NCI-H2107 treated with DMSO at 0.1 percent for 48 hours (cell line): Measurements from ENCODE around the gene PDZD2.
"Not testable (repeated sequence)": the region's sequence is repeated elsewhere in the genome, so short reads cannot be mapped to it uniquely, and the experiment has no call there.

Experiments
- DNase-seq: peaks from one replicate; lab custom pipeline; 2025; ENCODE audit not compliant: unreplicated experiment; lab: John Stamatoyannopoulos, UW

The PDZD2 gene

DNA sequence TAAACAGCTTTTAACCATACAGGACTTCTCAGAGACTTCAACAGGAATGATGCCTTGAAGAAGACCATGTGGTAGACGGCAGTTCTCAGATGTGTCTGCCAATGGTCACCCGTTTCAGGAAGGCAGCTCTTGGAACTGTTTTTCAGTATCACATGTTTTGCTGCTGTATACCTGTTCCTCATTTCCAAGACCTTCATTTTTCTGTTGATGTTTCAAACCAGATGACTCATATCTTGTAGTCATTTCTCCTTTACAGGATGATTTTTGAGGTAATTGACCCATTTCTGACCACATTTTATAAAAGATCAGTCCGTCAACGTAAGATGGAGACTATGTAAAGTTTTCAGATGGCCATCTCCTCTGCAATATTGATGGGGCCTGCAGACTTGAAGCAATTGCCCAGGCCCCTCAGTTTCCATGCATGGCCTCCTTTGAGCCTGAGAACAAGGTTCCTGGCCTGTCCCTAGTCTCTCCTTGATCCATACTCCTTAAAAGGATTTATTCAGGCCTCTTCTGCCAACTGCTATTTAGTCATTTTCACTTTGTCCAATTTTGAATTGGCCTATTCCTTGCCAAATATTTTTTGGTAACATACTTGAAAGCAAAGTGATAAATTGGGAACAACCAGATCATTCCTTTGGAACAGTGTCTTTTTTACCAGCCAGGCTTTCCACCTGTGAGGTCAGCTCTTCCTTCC is 128.6 kb downstream of the PDZD2 start:
- DNase-seq, result no peak

DNA sequence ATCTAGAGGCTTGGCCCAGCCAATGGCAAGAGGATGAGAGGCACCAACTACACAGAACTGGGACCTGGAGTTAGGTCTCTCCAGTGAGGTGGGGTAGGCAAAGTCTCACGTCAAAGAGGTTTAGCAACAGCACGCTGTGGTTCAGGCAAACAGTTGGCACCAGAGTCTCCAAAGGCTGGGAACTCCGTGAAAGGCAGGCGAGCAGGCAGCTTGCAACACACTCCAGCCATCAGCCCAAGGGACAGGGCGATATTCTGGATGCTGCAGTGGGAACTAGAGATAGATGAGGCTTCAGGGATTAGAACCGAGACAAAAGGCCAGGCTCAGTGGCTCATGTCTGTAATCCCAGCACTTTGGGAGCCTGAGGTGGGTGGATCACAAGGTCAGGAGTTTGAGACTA is 129.1 kb downstream of the PDZD2 start:
- no peak for DNase-seq

DNA sequence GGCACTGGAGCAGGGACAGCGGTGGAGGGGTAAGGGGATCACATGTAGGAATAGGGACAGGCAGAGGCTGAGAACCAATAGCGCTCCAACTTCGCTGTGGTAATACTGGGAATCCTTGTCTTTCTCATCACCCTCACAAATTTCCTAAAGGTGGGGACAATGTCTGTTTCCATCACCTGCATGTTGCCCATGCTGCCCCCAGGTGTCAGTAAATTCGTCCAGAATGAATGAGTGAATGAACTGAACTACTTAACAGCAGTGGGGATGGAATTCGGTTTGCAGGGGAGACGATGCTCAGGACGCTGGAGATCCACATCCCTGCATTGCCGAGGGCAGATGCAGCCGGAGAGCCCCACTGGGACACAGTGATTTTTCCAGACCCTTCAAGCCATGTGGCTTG is 129.9 kb downstream of the PDZD2 start:
- no peak for DNase-seq

DNA sequence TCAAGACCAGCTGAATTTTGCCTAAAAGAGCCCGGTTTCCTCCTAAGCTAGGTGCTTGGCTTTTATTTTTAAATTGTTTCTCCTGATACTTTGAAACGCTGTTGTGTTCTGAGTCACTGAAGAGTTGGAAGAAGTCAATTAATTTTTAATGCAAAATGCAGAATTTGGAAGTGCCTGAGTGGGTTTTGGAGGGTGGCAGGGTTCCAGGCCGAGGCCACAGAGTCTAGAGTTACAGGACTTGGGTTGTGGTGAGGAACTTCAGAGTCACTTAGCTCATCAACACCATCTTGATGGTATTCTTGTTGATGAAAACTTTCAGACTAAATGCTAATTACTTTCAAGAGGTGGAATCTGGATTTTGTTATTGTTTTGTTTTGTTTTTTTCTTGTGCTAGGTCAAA is 130.6 kb downstream of the PDZD2 start:
- no peak for DNase-seq

DNA sequence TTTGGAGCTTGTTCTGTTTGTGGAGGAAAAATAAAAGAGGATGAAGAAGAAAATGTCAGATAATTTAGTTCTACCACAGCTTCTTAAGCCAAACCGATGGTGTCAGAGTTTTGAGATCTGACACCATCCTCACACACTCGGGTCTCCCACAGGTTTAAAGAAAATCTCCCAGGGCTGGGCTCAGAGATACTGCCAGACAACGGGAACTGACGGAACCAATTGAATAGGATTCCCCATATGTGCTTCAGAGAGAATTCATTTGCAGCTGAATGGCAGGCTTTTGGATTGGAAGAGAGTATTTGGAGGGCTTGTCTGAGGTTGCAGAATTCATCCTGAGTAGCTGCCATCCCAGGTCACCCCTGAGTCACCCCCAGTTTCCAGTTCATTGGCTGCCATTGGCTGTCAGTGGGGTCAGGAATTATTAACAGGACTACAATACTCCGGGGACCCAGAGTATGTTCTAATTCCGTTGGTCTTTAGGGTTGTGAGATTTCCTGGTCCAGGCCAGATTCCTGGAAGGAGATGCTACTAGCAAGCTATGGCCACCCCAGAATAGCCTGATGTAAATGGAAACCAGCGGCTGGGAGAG is 131.3 kb downstream of the PDZD2 start:
- no peak for DNase-seq

DNA sequence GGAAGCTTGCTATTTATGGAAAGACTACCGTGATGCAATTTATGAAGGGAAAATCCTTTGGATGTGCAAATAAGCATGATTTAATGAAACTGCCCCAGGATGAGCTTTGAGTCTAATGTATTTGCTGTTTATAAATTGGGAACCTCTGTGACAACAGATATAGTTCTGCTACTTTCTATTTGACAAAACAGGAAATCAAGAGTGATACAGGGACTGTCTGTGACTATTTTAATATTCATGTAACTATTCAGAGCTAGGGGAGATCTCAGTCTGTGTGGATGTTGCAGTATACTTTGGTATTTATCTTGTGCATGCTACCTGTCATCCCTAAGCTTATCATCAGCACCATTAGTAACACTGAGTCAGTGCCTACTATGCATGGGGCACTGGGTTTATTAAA is 132.1 kb downstream of the PDZD2 start:
- no peak for DNase-seq

DNA sequence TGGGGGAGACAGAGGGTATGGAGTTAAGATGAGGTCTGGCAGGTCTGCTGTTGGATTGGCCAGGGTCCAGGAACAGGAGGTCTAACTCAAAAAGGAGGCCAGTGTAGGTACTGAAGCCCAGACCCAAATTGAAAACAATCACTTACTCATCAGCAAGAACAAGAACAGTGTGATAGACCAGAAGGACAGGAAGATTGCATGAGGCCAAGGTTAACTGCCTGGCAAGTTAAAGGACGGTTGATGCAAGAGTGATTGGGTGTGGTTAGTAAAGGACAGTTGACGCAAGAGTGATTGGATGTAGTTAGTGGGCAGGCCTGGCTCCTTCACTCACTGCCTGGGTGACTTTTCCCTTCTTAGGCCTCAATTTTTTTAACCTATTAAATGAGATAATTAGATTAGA is 132.6 kb downstream of the PDZD2 start:
- DNase-seq, result no peak

DNA sequence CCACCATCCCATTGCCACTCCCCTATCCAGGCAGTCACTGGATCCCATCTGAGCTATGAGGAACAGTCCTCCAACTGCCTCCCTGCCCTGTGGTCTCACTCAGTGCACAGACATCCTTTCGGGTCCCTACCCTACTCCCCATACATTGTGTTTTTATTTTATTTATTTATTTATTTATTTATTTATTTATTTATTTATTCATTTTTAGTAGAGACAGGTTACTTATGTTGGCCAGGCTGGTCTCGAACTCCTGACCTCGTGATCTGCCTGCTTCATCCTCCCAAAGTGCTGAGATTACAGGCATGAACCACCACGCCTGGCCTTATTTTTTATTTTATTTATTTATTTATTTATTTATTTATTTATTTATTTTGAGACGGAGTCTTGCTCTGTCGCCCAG is 137.4 kb downstream of the PDZD2 start:
- not testable (repeated sequence) for DNase-seq

DNA sequence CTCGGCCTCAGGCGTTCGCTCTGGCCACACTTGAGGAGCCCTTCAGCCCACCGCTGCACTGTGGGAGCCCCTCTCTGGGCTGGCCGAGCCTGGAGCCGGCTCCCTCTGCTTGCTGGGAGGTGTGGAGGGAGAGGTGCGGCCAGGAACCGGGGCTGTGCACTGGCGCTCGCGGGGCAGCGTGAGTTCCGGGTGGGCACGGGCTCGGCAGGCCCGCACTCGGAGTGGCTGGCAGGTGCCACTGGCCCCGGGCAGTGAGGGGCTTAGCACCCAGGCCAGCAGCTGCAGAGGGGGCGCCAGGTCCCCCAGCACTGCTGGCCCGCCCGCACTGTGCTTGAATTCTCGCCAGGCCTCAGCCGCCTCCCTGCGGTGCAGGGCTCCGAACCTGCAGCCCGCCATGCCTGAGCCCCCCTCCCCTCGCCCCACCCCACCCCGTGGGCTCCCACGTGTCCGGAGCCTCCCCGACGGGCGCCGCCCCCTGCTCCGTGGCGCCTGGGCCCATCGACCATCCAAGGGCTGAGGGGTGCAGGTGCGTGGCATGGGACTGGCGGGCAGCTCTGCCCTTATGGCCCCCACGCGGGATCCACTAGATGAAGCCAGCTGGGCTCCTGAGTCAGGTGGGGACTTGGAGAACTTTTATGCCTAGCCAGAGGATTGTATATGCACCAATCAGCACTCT is 138.2 kb downstream of the PDZD2 start:
- DNase-seq, result no peak

DNA sequence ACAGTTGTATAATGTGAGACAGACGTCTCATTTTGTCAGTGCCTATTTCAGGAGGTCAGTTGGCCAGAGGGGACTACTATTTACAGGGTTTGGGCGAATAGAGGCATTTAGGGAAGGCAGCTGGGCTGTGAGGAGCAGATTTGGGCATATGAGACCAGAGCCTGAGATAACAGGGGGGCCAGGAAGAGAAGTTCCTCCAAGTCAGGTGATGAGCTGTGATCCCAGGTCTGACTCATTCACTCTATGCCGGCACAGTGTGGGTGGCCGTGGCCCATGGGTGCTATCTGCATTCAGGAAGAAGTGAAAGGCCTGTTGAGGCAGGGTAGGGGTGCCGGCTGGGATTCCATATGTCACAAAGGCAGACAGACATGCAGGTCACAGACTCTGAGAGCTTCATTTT is 142.8 kb downstream of the PDZD2 start:
- no peak for DNase-seq

DNA sequence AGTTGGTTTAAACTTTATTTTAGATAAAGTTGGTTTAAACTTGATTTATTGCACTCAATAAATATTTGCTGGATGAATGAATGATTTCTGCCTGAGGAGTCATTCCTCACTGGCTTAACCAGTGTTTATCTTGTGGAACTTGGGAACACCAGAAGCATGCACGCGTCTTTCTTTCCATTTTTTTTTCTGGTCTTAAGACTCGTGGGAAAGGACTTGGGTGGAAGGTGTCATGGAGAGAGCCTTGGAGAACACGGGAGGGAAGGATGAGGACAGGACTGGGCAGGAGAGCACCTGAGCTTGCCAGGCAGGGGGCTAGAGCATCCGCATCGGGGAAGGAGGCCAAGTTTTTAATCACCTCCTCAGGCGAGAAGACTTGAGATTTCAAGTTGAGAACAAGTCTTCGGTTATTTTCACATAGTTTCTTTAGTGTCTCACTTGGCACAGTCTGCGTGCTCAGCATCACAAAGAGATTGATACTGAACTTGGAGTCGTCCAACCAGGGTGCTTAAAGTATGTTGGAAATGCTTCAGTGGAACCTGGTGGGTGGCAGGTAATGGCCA is 144.2 kb downstream of the PDZD2 start:
- DNase-seq, result no peak

DNA sequence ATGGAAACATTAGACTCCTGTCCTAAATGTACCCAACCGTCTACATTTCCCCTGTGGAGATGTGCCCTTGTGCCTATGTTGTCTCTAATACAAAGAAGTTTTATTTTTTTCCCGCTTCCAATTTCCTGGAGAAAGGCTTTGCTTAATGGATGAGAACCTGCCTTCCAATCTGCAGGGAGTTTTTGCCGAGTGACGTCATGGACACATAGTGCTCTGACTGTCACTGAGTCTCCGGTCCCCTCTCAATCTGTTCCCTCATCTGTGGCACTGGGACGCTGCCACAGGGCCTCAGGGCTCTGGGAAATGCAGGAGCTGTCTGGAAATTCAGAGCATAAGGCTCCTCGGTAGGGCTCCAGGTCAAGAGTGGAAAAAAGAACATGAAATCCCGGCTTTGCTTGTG is 144.8 kb downstream of the PDZD2 start:
- DNase-seq, result no peak

DNA sequence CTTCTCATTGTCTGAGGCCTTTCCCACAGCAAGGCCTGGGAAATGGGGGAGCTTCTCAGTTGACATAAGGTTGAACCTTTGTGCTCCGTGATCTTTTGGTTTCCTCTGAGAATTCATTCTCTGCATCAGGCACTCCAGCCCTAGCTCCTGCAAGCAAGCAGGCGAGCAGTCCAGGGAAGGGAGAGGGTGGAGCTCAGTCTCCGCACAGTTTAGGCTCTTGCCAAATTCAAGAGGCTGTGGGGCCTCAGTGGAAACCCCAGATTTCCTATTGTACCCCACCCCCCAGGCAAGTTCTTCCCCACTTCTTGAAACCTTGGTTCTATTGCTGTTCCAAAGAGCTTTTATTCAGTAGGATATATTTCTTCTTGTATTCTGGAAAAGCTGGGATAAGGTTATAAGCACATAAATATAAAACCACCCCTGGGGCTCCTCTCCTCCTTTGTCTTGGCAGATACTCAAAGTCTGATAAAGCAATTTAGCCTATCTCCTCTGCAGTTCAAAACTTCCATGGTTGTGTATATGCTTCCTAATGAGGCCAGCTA is 147.2 kb downstream of the PDZD2 start:
- no peak for DNase-seq

DNA sequence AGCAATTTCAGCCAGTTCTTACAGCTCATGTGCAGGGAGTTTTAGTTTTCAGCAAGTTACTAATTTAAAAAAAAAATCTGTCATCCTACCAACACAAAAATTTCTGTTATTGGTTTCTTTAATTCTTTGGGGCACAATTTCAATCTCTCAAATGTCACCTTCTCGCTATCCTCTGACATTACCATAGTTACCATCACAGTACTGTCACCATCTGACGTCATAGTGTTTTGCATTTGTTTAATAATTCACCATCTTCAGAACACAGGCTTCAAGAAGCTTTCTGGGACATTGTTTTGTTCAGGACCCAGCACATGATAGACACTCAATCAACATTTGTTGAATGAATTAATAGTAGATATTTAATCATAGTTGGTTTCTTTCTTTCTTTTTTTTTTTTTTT is 155.1 kb downstream of the PDZD2 start:
- no peak for DNase-seq

DNA sequence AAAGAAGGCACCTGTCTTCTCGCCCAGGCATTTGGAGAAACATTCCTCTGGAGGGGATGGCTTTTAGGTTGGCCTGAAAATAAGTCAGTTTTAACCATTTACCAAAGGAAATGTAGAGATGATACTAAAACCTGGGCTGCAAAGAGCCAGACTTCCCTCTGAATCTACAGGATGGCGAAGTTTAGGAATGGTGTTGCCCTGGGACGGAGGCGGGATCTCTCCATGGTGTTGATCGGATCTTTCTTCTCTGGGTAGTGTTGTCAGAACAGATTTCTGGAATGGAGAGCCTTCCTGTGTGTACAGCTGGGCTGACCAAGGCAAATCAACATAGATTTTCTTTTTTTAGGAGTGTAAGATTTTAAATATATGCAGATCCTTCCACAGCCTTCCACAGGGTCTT is 159.2 kb downstream of the PDZD2 start:
- DNase-seq, result no peak

DNA sequence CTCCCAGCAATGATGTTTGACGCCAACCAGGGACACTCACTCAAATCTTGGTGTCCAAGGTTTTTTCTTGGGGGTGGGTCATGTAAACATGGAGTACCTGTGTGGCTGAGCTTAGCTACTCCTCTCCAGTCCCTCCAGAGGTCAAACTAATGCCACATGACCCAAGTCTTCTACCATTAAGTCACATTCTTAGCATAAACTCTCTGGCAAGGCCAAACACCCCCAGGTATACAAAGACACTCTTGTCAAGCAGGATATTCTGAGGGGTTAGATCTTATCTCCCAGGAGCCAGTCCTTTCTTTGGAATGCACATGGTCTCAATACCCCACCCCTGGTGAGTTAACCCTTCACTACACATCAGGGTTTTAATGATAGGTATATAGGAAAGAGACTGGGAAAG is 161.4 kb downstream of the PDZD2 start:
- no peak for DNase-seq

DNA sequence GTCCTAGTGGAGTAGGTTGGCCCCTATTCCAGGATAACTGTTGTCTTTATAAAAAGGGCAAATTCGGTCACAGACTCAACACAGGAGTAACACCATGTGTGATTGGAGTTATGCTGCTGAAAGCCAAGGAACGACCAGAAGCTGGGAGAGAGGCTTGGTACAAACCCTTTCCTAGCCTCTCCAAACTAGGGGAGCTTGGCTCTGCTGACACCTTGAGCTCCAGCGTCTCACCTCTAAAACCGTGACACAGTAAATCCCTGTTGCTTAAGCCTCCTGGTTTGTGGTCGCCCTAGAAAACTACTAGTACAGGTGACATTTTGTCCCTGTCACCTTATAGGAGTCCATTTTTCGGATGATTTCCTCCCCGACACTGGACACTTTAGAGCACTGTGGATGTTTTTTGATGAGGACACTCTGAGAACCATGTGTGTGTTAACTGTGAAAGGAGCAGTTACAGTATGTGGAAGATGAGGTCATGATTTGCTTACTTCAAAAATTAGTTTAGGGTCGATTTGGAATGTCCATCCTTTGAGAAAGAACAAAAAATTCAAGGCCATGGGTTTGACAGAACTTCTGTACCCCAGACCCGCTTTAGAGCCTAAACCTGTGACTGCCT is 167.0 kb downstream of the PDZD2 start:
- no peak for DNase-seq

DNA sequence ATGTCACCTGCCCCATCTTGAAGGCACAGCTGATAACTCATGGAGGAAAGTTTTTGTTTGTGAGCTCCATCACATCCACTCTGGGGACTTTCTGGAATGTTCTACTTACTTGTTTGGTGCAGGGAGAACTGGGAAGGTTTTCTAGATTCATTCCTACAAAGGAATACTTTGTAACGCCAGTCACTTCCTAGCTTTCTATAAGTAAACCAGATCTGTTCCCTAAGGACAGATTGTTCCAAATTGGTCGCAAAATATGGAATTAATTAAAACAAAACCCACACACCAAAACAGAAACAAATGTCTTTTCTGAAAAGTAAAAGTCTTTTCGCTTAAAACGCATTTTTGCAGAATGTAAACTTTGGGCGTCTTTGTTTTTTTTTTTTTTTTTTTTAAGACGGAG is 167.6 kb downstream of the PDZD2 start:
- no peak for DNase-seq

DNA sequence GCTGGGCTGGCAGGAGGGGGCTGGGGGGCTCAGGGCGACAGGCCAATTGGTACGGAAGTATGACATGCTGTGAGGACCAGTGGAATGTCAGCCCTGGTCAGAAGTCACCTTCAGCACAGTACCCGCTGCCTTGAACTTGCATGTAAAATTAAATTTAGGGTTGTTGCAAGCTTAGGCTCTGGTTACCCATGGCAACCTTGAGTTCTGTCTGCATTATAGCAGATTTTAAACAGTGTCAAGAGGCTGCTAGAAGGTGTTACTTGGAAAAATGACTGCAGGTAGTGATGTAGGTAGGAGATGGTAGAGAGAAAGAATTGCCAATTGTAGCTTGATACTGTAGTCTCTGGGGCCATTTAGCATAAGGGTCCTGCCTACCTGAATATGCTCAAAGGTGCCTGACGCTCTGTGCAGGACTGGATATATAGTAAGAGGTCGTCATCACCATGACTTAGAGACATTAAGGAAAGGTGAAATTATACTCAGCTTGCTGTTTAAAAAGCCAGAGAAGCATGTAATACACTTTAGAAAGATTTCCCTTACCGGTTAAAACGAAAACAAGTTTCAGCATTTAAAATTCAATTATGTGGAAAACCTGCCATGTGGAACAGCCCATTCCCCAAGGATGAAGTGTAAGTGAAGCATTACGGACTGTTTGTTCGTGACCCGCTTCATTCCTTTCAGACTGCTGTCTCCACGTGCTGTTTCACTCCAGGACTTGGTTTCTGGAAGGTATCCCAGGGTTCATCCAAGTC is 169.0 kb downstream of the PDZD2 start:
- DNase-seq, result no peak

DNA sequence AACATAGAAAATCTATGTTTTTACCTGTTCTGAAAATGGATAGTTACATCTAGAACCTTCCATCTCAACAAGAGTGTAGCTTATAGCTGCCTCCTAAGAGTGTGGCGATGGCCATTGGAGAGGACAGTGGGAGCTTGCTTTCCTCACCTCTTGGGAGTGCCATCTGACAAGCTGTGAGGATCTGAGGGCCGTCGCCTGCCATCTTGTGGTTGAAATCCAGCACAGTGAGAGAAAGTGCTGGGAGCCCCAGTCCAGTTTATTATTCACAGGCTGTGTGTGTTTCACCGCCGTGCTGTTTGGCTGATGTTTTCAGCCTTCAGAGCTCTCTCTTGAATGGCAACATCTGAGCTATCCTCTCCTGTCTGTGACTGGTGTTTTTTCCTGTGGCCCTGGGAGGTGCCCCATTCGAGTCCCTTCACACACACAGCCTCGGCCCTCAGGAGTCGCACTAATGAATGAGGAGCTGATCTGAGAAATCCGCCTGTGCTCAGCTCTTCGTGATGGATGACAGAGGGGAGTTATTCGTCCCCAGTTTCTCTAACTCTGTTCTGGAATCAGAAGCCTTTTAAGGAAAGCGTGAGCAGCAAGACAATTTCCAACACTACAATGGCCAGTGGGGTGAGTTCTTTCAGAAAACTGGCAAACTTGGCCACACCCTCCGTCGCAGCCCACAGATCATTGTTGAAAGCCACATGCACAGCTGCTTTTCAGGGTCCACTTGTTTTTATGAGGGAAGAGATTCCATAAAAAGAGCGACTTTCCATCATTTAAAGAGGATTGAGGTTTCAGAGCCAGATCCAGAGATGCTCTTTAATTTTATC is 170.3 kb downstream of the PDZD2 start:
- DNase-seq, result peak; percentile 67
